Stimulated activated CD8-positive, alpha-beta memory T cell treated with anti-CD3 and anti-CD28 coated beads, Interleukin-4, amount 100 ng/mL, for 24 hours (primary cell): Measurements from ENCODE around the gene ZNF677.
A peak's percentile ranks its signal among the peaks of the same experiment; 100 is the strongest.
"Not testable (repeated sequence)": the region's sequence is repeated elsewhere in the genome, so short reads cannot be mapped to it uniquely, and the experiment has no call there.

Experiments used
- DNase-seq: peaks from one replicate; pipeline ENCODE4 v3.0.0-alpha.2; 2020; ENCODE audit warnings: low read depth

ZNF677 gene

DNA sequence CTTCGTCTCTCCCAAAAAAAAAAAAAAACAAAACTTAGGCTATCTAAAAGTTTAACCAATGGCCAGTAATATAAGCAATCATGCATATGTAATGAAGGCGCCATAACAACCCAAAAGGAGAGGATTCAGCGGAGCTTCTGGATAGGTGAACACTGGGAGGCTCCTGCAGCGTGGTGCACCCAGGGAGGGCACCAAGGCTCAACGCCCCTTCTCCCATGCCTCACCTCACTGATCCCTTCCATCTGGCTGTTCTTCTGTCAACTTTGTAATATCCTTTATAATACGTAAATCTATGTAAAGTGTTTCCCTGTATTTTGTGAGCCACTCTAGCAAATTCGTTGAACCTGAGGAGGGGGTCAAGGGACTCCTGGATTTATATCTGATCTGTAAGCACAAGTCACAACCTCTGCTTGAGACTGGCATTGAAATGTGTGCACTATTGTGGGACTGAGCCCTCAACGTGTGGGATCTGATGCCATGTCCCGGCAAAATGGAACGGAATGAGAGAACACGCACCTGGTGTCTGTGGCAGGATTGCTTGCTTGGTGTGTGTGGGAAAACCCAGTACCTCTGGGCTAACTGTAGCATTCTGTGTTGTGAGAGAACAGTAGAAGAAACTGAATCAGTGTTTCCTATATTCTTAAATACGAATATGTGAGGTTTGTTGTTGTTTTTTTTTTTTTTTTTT, 61.0 kb downstream of the ZNF677 start:
- no peak for DNase-seq

DNA sequence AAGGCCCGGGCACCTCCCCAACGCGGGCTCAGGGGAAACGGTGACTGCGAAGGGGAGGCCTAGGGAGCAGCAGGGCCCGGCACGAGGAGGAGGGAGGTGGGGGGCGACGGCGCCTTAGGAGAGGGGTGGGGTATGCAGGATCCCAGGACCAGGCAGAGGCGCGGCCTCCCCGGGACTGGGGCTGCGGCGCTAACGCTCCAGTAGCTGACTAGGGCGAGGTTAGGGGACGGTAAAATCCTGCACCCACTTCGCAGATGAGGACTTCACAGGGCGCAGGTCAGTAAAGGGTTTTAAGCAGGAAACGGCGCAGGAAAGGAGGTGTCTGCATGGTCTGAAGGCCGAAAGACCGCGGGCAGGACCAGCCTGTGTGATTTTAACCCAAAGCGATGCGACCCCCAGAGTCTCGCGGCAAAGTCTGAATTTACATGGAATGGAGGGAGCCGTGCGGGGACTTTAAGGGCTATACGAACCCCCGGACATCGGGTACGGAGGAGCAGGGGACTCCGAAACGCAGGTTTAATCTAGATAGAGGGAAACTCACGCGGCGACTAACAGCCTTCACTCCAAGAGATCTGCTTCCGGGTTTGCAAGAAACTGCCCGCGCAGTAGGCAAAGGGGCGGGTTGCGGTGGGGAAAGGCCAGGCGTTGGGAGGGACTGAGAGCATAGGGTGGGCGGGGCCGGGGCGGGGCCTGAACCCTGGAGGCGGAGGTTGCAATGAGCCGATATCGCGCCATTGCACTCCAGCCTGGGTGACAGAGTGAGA, 61.7 kb downstream of the ZNF677 start, which contains the start of gene ZNF665:
TSS of gene ZNF665 (minus strand) at position 588 of the 764 bp plus-strand sequence. CDS start 10,460 bp downstream, outside the sequence.
- DNase-seq, result peak; percentile 70

DNA sequence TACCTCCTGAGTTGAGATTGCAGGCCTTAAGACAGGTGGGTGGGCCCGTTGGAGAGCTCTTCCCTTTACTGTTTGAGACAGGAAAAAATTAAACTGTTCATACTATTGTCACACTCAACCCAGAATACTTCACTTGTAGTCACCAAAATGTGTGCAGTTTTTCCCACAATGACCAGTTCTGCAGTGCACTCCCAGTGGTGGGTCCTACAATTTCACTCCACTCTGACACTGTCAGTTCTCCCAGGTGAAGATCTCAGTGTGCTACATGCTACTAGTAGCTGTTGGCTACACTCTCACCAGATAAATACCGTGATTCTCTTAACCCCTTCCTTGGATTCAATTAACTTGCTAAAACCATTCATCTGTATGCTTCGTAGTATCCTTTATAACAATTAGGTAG, 64.4 kb downstream of the ZNF677 start:
- no peak for DNase-seq

DNA sequence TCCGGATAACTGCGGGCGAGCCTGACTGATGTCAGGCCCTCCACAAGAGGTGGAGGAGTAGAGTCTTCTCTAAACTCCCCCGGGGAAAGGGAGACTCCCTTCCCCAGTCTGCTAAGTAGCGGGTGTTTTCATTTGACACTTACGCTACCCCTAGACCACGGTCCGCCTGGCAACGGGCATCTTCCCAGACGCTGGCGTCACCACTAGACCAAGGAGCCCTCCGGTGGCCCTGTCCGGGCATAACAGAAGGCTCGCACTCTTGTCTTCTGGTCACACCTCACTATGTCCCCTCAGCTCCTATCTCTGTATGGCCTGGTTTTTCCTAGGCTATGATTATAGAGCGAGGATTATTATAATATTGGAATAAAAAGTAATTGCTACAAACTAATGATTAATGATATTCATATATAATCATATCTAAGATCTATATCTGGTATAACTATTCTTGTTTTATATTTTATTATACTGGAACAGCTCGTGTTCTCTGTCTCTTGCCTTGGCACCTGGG, 64.9 kb downstream of the ZNF677 start:
- not testable (repeated sequence) for DNase-seq
